Keratinocyte (primary cell): Measurements from ENCODE around the gene KRTAP5-10.
"Not testable (repeated sequence)": the region's sequence is repeated elsewhere in the genome, so short reads cannot be mapped to it uniquely, and the experiment has no call there.

Source experiments
- EZH2 ChIP-seq: IDR thresholded peaks from one replicate; pipeline ENCODE4 v1.6.1; 2012; ENCODE audit warnings: inconsistent platforms, mild to moderate bottlenecking, low read length, moderate library complexity
- TF ChIP-seq, protein P1 (sequence below), 3 experiments: IDR thresholded peaks in 1 of 3; conservative IDR thresholded peaks in 1 of 3; optimal IDR thresholded peaks in 1 of 3; 2 replicates in 2 of 3; 3 replicates in 1 of 3; pipeline versions ENCODE3 to v1.5.1; 2011; ENCODE audit warnings: low read length in 3 of 3, mild to moderate bottlenecking in 3 of 3, moderate library complexity in 2 of 3, control low read depth in 1 of 3, inconsistent platforms in 1 of 3; ENCODE audit not compliant: insufficient read depth in 2 of 3; ENCODE audit errors: extremely low read depth in 1 of 3

GRCh38 chr11:71540521-71541304 is 24.6 kb upstream of the KRTAP5-10 start:
- TF ChIP-seq, protein P1, sequence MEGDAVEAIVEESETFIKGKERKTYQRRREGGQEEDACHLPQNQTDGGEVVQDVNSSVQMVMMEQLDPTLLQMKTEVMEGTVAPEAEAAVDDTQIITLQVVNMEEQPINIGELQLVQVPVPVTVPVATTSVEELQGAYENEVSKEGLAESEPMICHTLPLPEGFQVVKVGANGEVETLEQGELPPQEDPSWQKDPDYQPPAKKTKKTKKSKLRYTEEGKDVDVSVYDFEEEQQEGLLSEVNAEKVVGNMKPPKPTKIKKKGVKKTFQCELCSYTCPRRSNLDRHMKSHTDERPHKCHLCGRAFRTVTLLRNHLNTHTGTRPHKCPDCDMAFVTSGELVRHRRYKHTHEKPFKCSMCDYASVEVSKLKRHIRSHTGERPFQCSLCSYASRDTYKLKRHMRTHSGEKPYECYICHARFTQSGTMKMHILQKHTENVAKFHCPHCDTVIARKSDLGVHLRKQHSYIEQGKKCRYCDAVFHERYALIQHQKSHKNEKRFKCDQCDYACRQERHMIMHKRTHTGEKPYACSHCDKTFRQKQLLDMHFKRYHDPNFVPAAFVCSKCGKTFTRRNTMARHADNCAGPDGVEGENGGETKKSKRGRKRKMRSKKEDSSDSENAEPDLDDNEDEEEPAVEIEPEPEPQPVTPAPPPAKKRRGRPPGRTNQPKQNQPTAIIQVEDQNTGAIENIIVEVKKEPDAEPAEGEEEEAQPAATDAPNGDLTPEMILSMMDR (optimal IDR thresholded peaks at IDR 0.05 in 1 of 3, IDR thresholded peaks at IDR 0.05 in 1 of 3, conservative IDR thresholded peaks at IDR 0.05 in 1 of 3; ENCODE audit: extremely low read depth in 1 of 3, insufficient read depth in 2 of 3, low read length in 3 of 3): not testable (repeated sequence)
- TF ChIP-seq EZH2: not testable (repeated sequence)
